T-helper 17 cell (primary cell): ENCODE results near the gene STAM2. TPM values are rescaled to one million over a fixed set of nuclear protein-coding genes. Genes with fewer than 3 reads are reported as not detected.
"Not testable (repeated sequence)": the region's sequence is repeated elsewhere in the genome, so short reads cannot be mapped to it uniquely, and the experiment has no call there.

Experiments
- ATAC-seq: fragments of 150-1000 bp; cut with Tn5 transposase; 2 replicates; pipeline ENCODE4 v1.10.0; 2021; ENCODE audit warnings: mild to moderate bottlenecking, moderate library complexity
- DNase-seq, 3 donors: peaks; one replicate each; pipeline versions ENCODE4 v3.0.0 to v3.0.0-alpha.2; 2020 to 2021
- H3K9me3 ChIP-seq: one replicate; pipeline ENCODE4 v1.7.0; 2013; ENCODE audit warnings: low read length, mild to moderate bottlenecking; ENCODE audit not compliant: control insufficient read depth, poor library complexity, severe bottlenecking
- H3K27ac Mint-ChIP-seq: one replicate; pipeline ENCODE4 v1.8.0; 2022; ENCODE audit warnings: mild to moderate bottlenecking, moderate library complexity, mixed read lengths
- H3K27me3 Mint-ChIP-seq: one replicate; pipeline ENCODE4 v1.8.0; 2022; ENCODE audit warnings: mixed read lengths
- H3K36me3 Mint-ChIP-seq: one replicate; pipeline ENCODE4 v1.8.0; 2022; ENCODE audit warnings: low read depth, mixed read lengths
- H3K4me1 Mint-ChIP-seq: one replicate; pipeline ENCODE4 v1.8.0; 2022; ENCODE audit warnings: mild to moderate bottlenecking, mixed read lengths
- H3K4me3 Mint-ChIP-seq: one replicate; pipeline ENCODE4 v1.8.0; 2022; ENCODE audit warnings: mild to moderate bottlenecking, moderate library complexity, mixed read lengths
- total RNA-seq, 4 donors: library from RNA in 2 of 4; stranded (reverse) in 2 of 4; gene quantifications; one replicate each; pipeline ENCODE4 v1.2.3 and lab custom pipeline; 2022 to 2026

STAM2 gene
- total RNA-seq, result 10 to 100 TPM; 11.2 to 12.2 TPM
- total RNA-seq (lab: John Stamatoyannopoulos, UW), result 23.4 to 32.9 reads per million in 2 donors

DNA sequence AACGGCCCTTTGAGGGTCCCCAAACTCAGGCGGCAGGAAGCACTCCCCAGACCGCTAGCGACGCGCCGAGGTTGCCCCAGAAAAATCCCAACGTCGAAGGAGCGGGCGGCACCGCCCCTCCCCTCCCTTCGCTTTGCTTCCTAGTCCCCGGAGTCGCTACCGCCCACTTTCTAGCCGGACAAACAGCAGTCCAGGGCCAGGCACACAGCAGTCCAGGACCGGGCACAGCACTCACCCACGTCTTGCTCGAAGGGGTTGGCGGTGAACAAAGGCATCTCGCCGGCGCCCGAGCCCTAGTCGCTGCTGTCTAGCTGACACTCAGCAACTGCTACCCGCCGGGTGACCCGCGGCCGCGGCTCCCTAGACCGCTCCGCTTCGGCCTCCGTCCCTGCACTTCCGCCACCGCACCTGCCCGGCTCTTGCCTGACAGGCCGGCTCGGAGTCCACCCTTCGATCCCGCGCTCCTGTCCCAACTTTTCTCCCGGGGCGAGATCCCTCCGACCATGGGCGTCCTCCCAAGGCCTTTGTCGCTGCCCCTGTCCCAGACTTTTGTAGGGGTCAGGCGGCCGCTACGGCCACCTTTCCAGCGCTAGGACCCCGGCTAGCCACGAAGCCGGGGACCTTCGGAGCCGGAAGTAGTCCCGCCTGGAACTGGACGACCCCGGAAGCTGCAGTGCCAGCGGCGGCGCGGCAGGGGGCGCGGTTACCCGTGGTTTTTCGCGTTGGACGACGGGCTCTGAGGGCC, at the start of gene STAM2:
STAM2 (minus strand) TSS at position 396 of the 745 bp plus-strand sequence; CDS start at position 275, 121 bp downstream.
- H3K27ac Mint-ChIP-seq, result peak within 1 kb of the TSS; percentile 99
- H3K27me3 Mint-ChIP-seq, result peaks cover 7% of the 10 kb centered on the region
- peak; percentile 70 to 92 (median 82) for DNase-seq
- H3K4me3 Mint-ChIP-seq, result peak within 1 kb of the TSS; percentile 98
- no peaks in the 10 kb centered on the region for H3K9me3 ChIP-seq
- no peaks in the 10 kb centered on the region for H3K36me3 Mint-ChIP-seq
- peak; percentile 91 for ATAC-seq
- peaks cover 22% of the 10 kb centered on the region for H3K4me1 Mint-ChIP-seq

DNA sequence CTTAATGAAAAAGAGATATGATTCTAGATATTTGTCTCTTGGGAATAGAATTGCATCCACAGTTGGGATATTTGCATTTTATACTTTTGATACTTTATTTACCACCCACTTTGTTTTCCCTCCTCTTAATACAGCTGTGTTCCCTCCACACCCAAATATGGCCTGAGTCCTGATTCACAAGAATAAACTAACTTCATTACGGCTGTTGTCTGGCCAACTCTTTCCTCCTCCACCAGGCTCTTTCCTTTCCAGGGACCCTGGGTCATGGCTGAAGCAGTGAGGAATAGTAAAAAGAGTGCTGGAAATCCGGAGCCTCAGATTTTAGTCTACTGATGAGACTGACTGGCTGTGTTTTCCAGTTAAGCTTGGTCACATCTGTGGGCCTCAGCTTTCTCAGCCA, 48.4 kb upstream of the STAM2 start:
- Mint-ChIP-seq H3K4me3 (no peak overlapping the region), H3K27me3 (no peaks in the 10 kb centered on the region), H3K36me3 (no peaks in the 10 kb centered on the region), H3K4me1 (no peaks in the 10 kb centered on the region), H3K27ac (no peak overlapping the region)
- DNase-seq, result no peak
- ATAC-seq, result no peak
- no peaks in the 10 kb centered on the region for H3K9me3 ChIP-seq

GRCh38 chr2:152222975-152223637, 47.5 kb upstream of the STAM2 start:
- Mint-ChIP-seq H3K4me3 (no peak overlapping the region), H3K4me1 (no peaks in the 10 kb centered on the region), H3K27me3 (no peaks in the 10 kb centered on the region), H3K27ac (no peak overlapping the region), H3K36me3 (no peaks in the 10 kb centered on the region)
- DNase-seq, result no peak
- ATAC-seq, result no peak
- no peaks in the 10 kb centered on the region for H3K9me3 ChIP-seq

DNA sequence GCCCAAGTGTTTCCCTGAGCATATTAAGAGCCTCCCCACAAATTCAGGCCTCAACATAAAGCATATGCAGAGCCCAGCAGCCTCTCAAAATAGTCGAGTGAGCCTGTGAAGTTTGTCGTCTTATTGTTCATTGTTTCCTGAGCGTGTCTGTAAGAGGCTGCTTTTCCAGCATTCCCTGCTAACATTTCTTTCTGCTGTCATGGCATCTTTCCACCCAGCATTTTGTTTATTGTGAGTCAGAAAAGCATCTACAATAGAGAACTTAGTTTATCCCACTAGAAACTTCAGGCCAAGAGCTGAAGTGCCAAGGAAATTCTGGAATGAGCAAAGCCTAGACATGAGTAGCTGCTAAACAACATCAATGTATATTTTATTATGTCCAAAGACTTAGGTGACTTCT, 46.3 kb upstream of the STAM2 start:
- H3K36me3 Mint-ChIP-seq, result no peaks in the 10 kb centered on the region
- no peaks in the 10 kb centered on the region for H3K27me3 Mint-ChIP-seq
- DNase-seq (no peak), ATAC-seq (no peak)
- no peak overlapping the region for H3K4me3 Mint-ChIP-seq
- H3K9me3 ChIP-seq, result no peaks in the 10 kb centered on the region
- H3K27ac Mint-ChIP-seq, result no peak overlapping the region
- no peaks in the 10 kb centered on the region for H3K4me1 Mint-ChIP-seq

DNA sequence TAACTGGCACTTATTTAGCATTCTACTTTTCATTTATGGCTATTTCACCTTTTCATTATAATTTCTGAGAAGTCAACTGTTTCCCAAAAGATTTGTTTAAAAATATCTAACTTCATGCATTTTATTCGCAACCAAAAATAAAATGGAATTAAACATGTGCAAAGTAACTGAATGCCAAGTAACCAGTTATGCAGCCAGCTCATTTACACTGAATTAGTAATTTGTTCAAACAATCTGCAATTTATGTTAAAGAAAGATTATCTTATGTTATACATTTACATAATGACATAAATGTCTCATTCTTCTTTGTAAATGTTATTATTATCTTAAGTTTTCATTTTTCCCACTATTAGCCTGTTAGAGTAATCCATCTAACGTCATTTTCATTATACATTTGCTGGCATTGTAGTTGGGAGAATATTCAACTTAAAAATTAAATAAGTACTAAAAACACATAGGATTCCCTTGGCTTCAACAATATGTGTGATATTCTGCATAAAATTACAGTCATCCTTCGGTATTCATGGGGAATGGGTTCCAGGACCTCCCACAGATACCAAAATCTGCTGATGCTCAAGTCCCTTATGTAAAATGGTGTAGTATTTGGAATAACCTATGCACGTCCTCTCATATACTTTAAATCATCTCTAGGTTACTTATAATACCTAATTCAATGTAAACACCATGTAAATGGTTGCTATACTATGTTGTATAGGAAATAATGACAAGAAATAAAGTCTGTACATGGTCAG, 43.7 kb upstream of the STAM2 start:
- no peaks in the 10 kb centered on the region for H3K36me3 Mint-ChIP-seq
- H3K9me3 ChIP-seq, result no peaks in the 10 kb centered on the region
- H3K27me3 Mint-ChIP-seq, result peaks cover 8% of the 10 kb centered on the region
- no peaks in the 10 kb centered on the region for H3K4me1 Mint-ChIP-seq
- DNase-seq (no peak), ATAC-seq (no peak)
- H3K4me3 Mint-ChIP-seq, result no peak overlapping the region
- no peak overlapping the region for H3K27ac Mint-ChIP-seq

GRCh38 chr2:152201466-152201830, 25.9 kb upstream of the STAM2 start:
- ATAC-seq (no peak), DNase-seq (no peak)
- Mint-ChIP-seq H3K27me3 (peaks cover 39% of the 10 kb centered on the region), H3K27ac (no peak overlapping the region), H3K4me1 (no peaks in the 10 kb centered on the region), H3K36me3 (no peaks in the 10 kb centered on the region), H3K4me3 (no peak overlapping the region)
- no peaks in the 10 kb centered on the region for H3K9me3 ChIP-seq

- ATAC-seq (no peak), DNase-seq (no peak)
- no peaks in the 10 kb centered on the region for H3K9me3 ChIP-seq
- H3K4me3 Mint-ChIP-seq, result no peak overlapping the region
- no peaks in the 10 kb centered on the region for H3K4me1 Mint-ChIP-seq
- no peak overlapping the region for H3K27ac Mint-ChIP-seq
- peaks cover 35% of the 10 kb centered on the region for H3K27me3 Mint-ChIP-seq
- no peaks in the 10 kb centered on the region for H3K36me3 Mint-ChIP-seq
These were observed 25.3 kb upstream of the STAM2 start for GRCh38 chr2:152200565-152201465.

GRCh38 chr2:152200101-152200500, 24.5 kb upstream of the STAM2 start:
- DNase-seq, result no peak
- H3K27ac Mint-ChIP-seq, result no peak overlapping the region
- ATAC-seq, result no peak
- H3K27me3 Mint-ChIP-seq, result peaks cover 35% of the 10 kb centered on the region
- H3K9me3 ChIP-seq, result no peaks in the 10 kb centered on the region
- H3K36me3 Mint-ChIP-seq, result no peaks in the 10 kb centered on the region
- no peak overlapping the region for H3K4me3 Mint-ChIP-seq
- H3K4me1 Mint-ChIP-seq, result no peaks in the 10 kb centered on the region

GRCh38 chr2:152198499-152198898, 22.9 kb upstream of the STAM2 start:
- Mint-ChIP-seq H3K36me3 (peaks cover 2% of the 10 kb centered on the region), H3K4me3 (no peak overlapping the region), H3K27me3 (peaks cover 28% of the 10 kb centered on the region), H3K27ac (no peak overlapping the region), H3K4me1 (no peaks in the 10 kb centered on the region)
- DNase-seq (no peak), ATAC-seq (no peak)
- no peaks in the 10 kb centered on the region for H3K9me3 ChIP-seq

DNA sequence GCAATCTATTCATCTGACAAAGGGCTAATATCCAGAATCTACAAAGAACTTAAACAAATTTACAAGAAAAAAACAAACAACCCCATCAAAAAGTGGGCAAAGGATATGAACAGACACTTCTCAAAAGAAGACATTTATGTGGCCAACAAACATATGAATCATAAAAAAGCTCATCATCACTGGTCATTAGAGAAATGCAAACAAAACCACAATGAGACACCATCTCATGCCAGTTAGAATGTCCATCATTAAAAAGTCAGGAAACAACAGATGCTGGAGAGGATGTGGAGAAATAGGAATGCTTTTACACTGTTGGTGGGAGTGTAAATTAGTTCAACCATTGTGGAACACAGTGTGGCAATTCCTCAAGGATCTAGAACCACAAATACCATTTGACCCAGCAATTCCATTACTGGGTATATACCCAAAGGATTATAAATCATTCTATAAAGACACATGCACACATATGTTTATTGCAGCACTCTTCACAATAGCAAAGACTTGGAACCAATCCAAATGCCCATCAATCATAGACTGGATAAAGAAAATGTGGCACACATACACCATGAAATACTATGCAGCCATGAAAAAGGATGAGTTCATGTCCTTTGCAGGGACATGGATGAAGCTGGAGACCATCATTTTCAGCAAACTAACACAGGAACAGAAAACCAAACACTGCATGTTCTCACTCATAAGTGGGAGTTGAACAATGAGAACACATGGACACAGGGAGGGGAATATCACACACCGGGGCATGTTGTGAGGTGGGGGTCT, 22.1 kb upstream of the STAM2 start:
- not testable (repeated sequence) for DNase-seq, H3K9me3 ChIP-seq, H3K36me3 Mint-ChIP-seq, ATAC-seq, H3K27ac Mint-ChIP-seq, H3K4me3 Mint-ChIP-seq, H3K4me1 Mint-ChIP-seq
- H3K27me3 Mint-ChIP-seq, result peaks cover 31% of the 10 kb centered on the region

- Mint-ChIP-seq H3K4me1 (no peaks in the 10 kb centered on the region), H3K27ac (peak overlapping the region; percentile 1), H3K36me3 (peaks cover 2% of the 10 kb centered on the region), H3K4me3 (no peak overlapping the region), H3K27me3 (peaks cover 43% of the 10 kb centered on the region)
- no peaks in the 10 kb centered on the region for H3K9me3 ChIP-seq
- DNase-seq, result no peak
- ATAC-seq, result no peak
These were observed 14.3 kb upstream of the STAM2 start for GRCh38 chr2:152189622-152190495.
